Psoas muscle (tissue), 8 donors: ENCODE results near the gene NEDD4. TPM values are rescaled to one million over a fixed set of nuclear protein-coding genes. Genes with fewer than 3 reads are reported as not detected.
A peak's percentile ranks its signal among the peaks of the same experiment; 100 is the strongest.

ENCODE experiments used
- ATAC-seq, 4 donors: fragments of 200-7000 bp; cut with Tn5 transposase; one replicate each; pipeline ENCODE4 v1.9.1; 2020; ENCODE audit warnings: moderate library complexity in 3 of 4, mild to moderate bottlenecking in 2 of 4
- DNase-seq, 2 donors: peaks; one replicate each; pipeline ENCODE4 v3.0.0-alpha.2; 2020
- H3K27ac ChIP-seq: fragments of 200-600 bp; one replicate; pipeline ENCODE4 v1.8.0; 2022
- H3K27me3 ChIP-seq, 3 donors: fragments of 200-600 bp in 1 of 3; one replicate each; pipeline versions ENCODE4 v1.6.1 to v1.8.0; 2013 to 2022; ENCODE audit warnings: low read length in 2 of 3, mild to moderate bottlenecking in 2 of 3, moderate library complexity in 1 of 3; ENCODE audit not compliant: insufficient read depth in 3 of 3
- H3K36me3 ChIP-seq, 2 donors: fragments of 200-600 bp in 1 of 2; one replicate each; pipeline versions ENCODE4 v1.6.1 to v1.8.0; 2013 to 2022; ENCODE audit warnings: low read depth in 1 of 2, mild to moderate bottlenecking in 1 of 2, moderate library complexity in 1 of 2; ENCODE audit not compliant: insufficient read depth in 1 of 2
- H3K4me1 ChIP-seq: fragments of 200-600 bp; one replicate; pipeline ENCODE4 v1.8.0; 2022
- H3K4me3 ChIP-seq: fragments of 200-600 bp; one replicate; pipeline ENCODE4 v1.8.0; 2022; ENCODE audit warnings: mild to moderate bottlenecking
- H3K9me3 ChIP-seq: fragments of 200-600 bp; one replicate; pipeline ENCODE4 v1.8.0; 2022
- CTCF ChIP-seq: fragments of 200-600 bp; IDR thresholded peaks from one replicate; pipeline ENCODE4 v1.8.0; 2022; ENCODE audit warnings: antibody characterized with exemption
- WGBS, 3 donors: extraction: QIAGEN DNeasy Blood & Tissue Kit; methylation state at CpG; one replicate each; pipeline versions ENCODE4 v1.1.6 to v1.1.7; 2013; 5-methylcytosine and 5-hydroxymethylcytosine counted together
- intact Hi-C, 2 donors: fragments of 100-400 bp; cut with DNase I; formaldehyde crosslinking; loops; one replicate each; pipeline versions ENCODE4 v1.11.0 to v1.14.2; 2022
- polyA plus RNA-seq, 3 donors: library from polyadenylated mRNA; stranded (reverse); fragments of 200-250 nt; gene quantifications; one replicate each; pipeline ENCODE4 v1.2.3, GENCODE V29; 2013
- total RNA-seq, 4 donors: library from RNA; stranded (reverse); fragmentation: NEBNext Ultra II Directional in 2 of 4; extraction: Animal tissue kit (Norgen Biotek cat#: 25700) in 2 of 4; gene quantifications; one replicate each; pipeline versions ENCODE4 v1.2.1 to v1.2.4, GENCODE V29; 2021 to 2023
- donor health status: healthy with polysubstance abuse.
- donor health status: DM: no; HTN: no; CAD: no; lungs with moderate emphysema.
- donor health status: Bipolar disorder and iron deficiency.
- donor health status: healthy.
- donor health status: DM: yes; HTN: yes; CAD: no.
- donor health status: DM: no; HTN: no; CAD: no.
- donor health status: DM: no; HTN: no; CAD: no.
- donor health status: DM: yes; HTN: yes; CAD: no.

NEDD4 gene
- total and polyA plus RNA-seq, 7 donors, result 36.2 to 145 (median 94.5) TPM

DNA sequence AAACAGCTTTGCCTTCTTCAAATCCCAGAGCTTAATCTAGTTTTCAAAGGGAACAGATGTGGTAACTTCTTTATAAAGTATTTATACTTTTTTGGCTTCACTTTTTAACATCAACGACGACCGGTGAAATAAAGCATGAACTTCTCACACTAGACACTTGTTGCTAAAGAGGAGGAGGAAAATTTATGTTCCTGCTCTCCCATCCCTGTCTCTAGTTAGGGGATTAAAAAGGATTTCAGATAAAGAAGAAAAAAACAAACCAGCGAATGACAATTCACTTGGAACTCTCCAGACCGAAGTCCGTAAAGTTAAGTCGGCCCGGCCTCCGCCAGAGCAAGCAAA is 672 bp downstream of the NEDD4 start:
- peak overlapping the region; percentile 83 for H3K27ac ChIP-seq
- H3K36me3 ChIP-seq, result no peaks in the 10 kb centered on the region
- DNase-seq (no peak), ATAC-seq (no peak)
- H3K27me3 ChIP-seq, result no peaks in the 10 kb centered on the region
- no peak for TF ChIP-seq CTCF
- H3K9me3 ChIP-seq, result no peaks in the 10 kb centered on the region
- H3K4me1 ChIP-seq, result peaks cover 16% of the 10 kb centered on the region
- intact Hi-C loops, result loop anchor here (5.0 to 10.0 kb wide), 4 partner anchors 60 to 252 kb away; partner anchors contain the start of gene RFX7 (in 2 of the 2)
- WGBS, 3 donors, result 0 to 2% (median 1%) methylated on average over 9 of the region's 9 CpGs
- H3K4me3 ChIP-seq, result peak overlapping the region; percentile 82

DNA sequence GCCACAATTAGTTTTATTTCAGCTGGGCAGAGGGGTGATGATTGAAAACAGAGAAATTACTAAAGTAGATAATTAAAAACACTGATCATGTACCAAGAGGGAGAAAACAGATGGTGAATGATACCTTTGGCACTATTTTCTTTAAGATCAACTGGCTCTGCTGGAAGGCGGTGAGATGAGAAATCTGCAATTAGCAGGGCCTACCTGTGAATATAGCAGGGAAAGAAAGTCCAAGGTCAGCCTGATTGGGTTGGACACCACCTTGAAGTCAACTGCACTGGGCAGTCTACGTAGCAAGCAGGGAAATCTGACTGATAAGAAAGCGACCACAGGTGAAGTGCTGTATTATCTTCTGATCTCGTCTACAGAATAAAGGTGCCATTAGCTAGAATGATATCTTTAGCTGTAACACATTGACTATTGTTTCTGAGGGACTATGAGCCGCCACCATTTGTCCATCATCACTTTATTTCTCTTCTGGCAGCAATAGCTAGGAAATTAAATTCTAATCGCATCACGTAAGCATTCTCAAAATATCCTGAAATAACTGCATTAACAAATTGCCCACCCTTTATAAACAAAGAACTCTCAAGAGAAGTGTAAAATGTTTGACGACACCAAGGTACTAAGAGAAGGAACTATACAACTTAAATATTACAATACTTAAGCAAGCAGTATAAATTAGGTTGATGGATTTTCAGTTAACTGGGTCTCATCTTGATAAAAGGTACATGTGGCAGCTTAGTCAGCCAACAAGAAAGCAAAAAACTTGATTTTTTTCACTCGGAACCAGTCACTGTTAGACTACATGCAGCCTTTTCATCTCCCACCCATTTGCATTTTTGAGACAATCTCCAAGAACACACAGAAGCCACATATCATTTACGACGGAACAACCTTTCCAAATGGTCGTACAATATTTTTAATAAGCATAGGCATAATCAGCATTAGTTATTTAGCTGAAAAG is 1.3 kb downstream of the NEDD4 start:
- H3K27me3 ChIP-seq, result no peaks in the 10 kb centered on the region
- ATAC-seq (no peak), DNase-seq (no peak)
- intact Hi-C loops, result loop anchor here (5.0 to 10.0 kb wide), 4 partner anchors 60 to 253 kb away; partner anchors contain the start of gene RFX7 (in 2 of the 2)
- H3K4me1 ChIP-seq, result peaks cover 16% of the 10 kb centered on the region
- H3K4me3 ChIP-seq, result peak overlapping the region; percentile 82
- H3K27ac ChIP-seq, result peak overlapping the region; percentile 83
- H3K9me3 ChIP-seq, result no peaks in the 10 kb centered on the region
- 43 to 53% (median 46%) methylated on average over 12 of the region's 12 CpGs for WGBS, 3 donors
- no peaks in the 10 kb centered on the region for H3K36me3 ChIP-seq
- no peak for TF ChIP-seq CTCF

- H3K4me3 ChIP-seq, result no peak overlapping the region
- TF ChIP-seq CTCF, result no peak
- intact Hi-C loops, result loop anchor here (5.0 to 10.0 kb wide), 4 partner anchors 61 to 254 kb away; partner anchors contain the start of gene RFX7 (in 2 of the 2)
- peaks cover 16% of the 10 kb centered on the region for H3K4me1 ChIP-seq
- H3K9me3 ChIP-seq, result no peaks in the 10 kb centered on the region
- ATAC-seq (no peak), DNase-seq (no peak)
- H3K27me3 ChIP-seq, result no peaks in the 10 kb centered on the region
- no peaks in the 10 kb centered on the region for H3K36me3 ChIP-seq
- no peak overlapping the region for H3K27ac ChIP-seq
- WGBS, 3 donors, result 88 to 99% (median 94%) methylated on average over 1 of the region's 1 CpG
These were observed 2.4 kb downstream of the NEDD4 start for GRCh38 chr15:55990998-55991397.

GRCh38 chr15:55990516-55990915 is 2.9 kb downstream of the NEDD4 start:
- no peak for ATAC-seq
- TF ChIP-seq CTCF, result no peak
- intact Hi-C loops, result loop anchor here (5.0 to 10.0 kb wide), 4 partner anchors 62 to 254 kb away; partner anchors contain the start of gene RFX7 (in 2 of the 2)

More at GRCh38 chr15:55990516-55990915, 2.9 kb downstream of the NEDD4 start:
- no peak overlapping the region for H3K27ac ChIP-seq
- no peaks in the 10 kb centered on the region for H3K27me3 ChIP-seq
- WGBS, 3 donors, result 80 to 94% (median 93%) methylated on average over 2 of the region's 2 CpGs
- DNase-seq, result no peak
- H3K9me3 ChIP-seq, result no peaks in the 10 kb centered on the region
- H3K36me3 ChIP-seq, result no peaks in the 10 kb centered on the region
- H3K4me3 ChIP-seq, result no peak overlapping the region
- H3K4me1 ChIP-seq, result peaks cover 16% of the 10 kb centered on the region
